ENCODE results near the gene PDE6A.

PDE6A gene

GRCh38 chr5:149818116-149818515 lies 126.5 kb downstream of the PDE6A start:
- DNase-seq (ENCODE audit: low spot score) (no peak), FAIRE-seq (no peak)

- FAIRE-seq: no peak
- DNase-seq (ENCODE audit: low spot score): no peak
Measured at GRCh38 chr5:149817539-149818060, 127.0 kb downstream of the PDE6A start.

GRCh38 chr5:149816661-149817060 lies 127.9 kb downstream of the PDE6A start:
- DNase-seq (ENCODE audit: low spot score): no peak
- FAIRE-seq: no peak

GRCh38 chr5:149811453-149811852 lies 133.1 kb downstream of the PDE6A start:
- FAIRE-seq (no peak), DNase-seq (ENCODE audit: low spot score) (no peak)

GRCh38 chr5:149810856-149811255 lies 133.7 kb downstream of the PDE6A start:
- FAIRE-seq (no peak), DNase-seq (ENCODE audit: low spot score) (no peak)

- DNase-seq (ENCODE audit: low spot score): no peak
- no peak for FAIRE-seq
Measured at GRCh38 chr5:149809931-149810691, 134.5 kb downstream of the PDE6A start.

- FAIRE-seq (no peak), DNase-seq (ENCODE audit: low spot score) (no peak)
Measured at GRCh38 chr5:149808264-149808982, 136.2 kb downstream of the PDE6A start.
